IMR-90 (cell line): ENCODE data around the gene KAT2A. TPM values are rescaled to one million over a fixed set of nuclear protein-coding genes. Genes with fewer than 3 reads are reported as not detected.

Experiments
- ATAC-seq: fragments of 200-7000 bp; cut with Tn5 transposase; 2 replicates; pipeline ENCODE4 v1.9.1; 2020; ENCODE audit warnings: low read depth, mild to moderate bottlenecking, moderate library complexity
- BruUV-seq: library from RNA; stranded (reverse); fragments of 400-500 nt; replicated peaks from 2 replicates; lab custom pipeline; 2021; lab: Mats Ljungman, UMichigan
- CTCF ChIA-PET: fragments of 300-600 bp; formaldehyde crosslinking; extraction: SDS; loops from one replicate; lab custom pipeline; 2021; ENCODE audit warnings: antibody characterized with exemption; lab: Yijun Ruan, JAX
- POLR2A ChIA-PET: fragments of 300-600 bp; sonication (Branson Sonifier 250); formaldehyde crosslinking; loops from one replicate; lab custom pipeline; 2022; ENCODE audit warnings: antibody characterized with exemption; ENCODE audit not compliant: unreplicated experiment; lab: Charles Lee
- DNase-seq: peaks from one replicate; pipeline ENCODE4 v3.0.0; 2013
- H2AFZ ChIP-seq: replicated peaks from 2 replicates; pipeline ENCODE3; 2013; ENCODE audit warnings: low read length, mild to moderate bottlenecking; ENCODE audit not compliant: poor library complexity
- H2AK5ac ChIP-seq: 2 replicates; pipeline ENCODE4 v1.6.1; 2013; ENCODE audit warnings: low read depth, low read length, inconsistent platforms
- H2AK9ac ChIP-seq: replicated peaks from 2 replicates; pipeline ENCODE3; 2013; ENCODE audit warnings: mild to moderate bottlenecking, low read depth, low read length, moderate library complexity; ENCODE audit not compliant: poor library complexity
- H2BK120ac ChIP-seq: 2 replicates; pipeline ENCODE4 v1.6.1; 2013; ENCODE audit warnings: low read depth, low read length, inconsistent platforms
- H2BK15ac ChIP-seq: 3 replicates; pipeline ENCODE4 v1.6.1; 2013; ENCODE audit warnings: low read depth, low read length, inconsistent platforms
- H2BK20ac ChIP-seq: 2 replicates; pipeline ENCODE4 v1.6.1; 2013; ENCODE audit warnings: low read depth, mild to moderate bottlenecking, inconsistent platforms, low read length, moderate library complexity
- H2BK5ac ChIP-seq: 2 replicates; pipeline ENCODE4 v1.6.1; 2013; ENCODE audit warnings: mild to moderate bottlenecking, low read depth, low read length, inconsistent platforms; ENCODE audit not compliant: poor library complexity, severe bottlenecking
- H3K14ac ChIP-seq: replicated peaks from 2 replicates; pipeline ENCODE4 v1.6.1; 2013; ENCODE audit warnings: low read depth, low read length, inconsistent platforms
- H3K18ac ChIP-seq: 2 replicates; pipeline ENCODE4 v1.6.1; 2013; ENCODE audit warnings: low read depth, low read length, control low read depth
- H3K23ac ChIP-seq: 2 replicates; pipeline ENCODE4 v1.6.1; 2013; ENCODE audit warnings: low read depth, low read length, inconsistent platforms
- H3K27ac ChIP-seq: 2 replicates; pipeline ENCODE4 v1.5.1; 2013; ENCODE audit warnings: mild to moderate bottlenecking, control low read depth, low read length; ENCODE audit not compliant: insufficient read depth
- H3K27me3 ChIP-seq: 2 replicates; pipeline ENCODE4 v1.6.1; 2013; ENCODE audit warnings: low read length; ENCODE audit not compliant: control insufficient read depth, insufficient read depth
- H3K36me3 ChIP-seq: 2 replicates; pipeline ENCODE4 v1.6.1; 2013; ENCODE audit warnings: low read length, mixed read lengths; ENCODE audit not compliant: control insufficient read depth, insufficient read depth
- H3K4ac ChIP-seq: 2 replicates; pipeline ENCODE4 v1.6.1; 2013; ENCODE audit warnings: low read depth, low read length, inconsistent platforms
- H3K4me1 ChIP-seq: 2 replicates; pipeline ENCODE4 v1.6.1; 2013; ENCODE audit warnings: low read length, mixed read lengths; ENCODE audit not compliant: control insufficient read depth, insufficient read depth
- H3K4me2 ChIP-seq: 2 replicates; pipeline ENCODE4 v1.6.1; 2013; ENCODE audit warnings: low read depth, mild to moderate bottlenecking, control low read depth, low read length, moderate library complexity
- H3K4me3 ChIP-seq: 2 replicates; pipeline ENCODE4 v1.5.1; 2013; ENCODE audit warnings: low read depth, mild to moderate bottlenecking, control low read depth, low read length, moderate library complexity; ENCODE audit not compliant: insufficient read depth
- H3K56ac ChIP-seq: 2 replicates; pipeline ENCODE4 v1.6.1; 2013; ENCODE audit warnings: low read length, inconsistent platforms; ENCODE audit not compliant: insufficient read depth; ENCODE audit errors: extremely low read depth
- H3K79me1 ChIP-seq, 2 experiments: 2 replicates each; pipeline ENCODE4 v1.6.1; 2013; ENCODE audit warnings: low read length in 2 of 2, inconsistent platforms in 1 of 2, low read depth in 1 of 2
- H3K9ac ChIP-seq: 2 replicates; pipeline ENCODE4 v1.6.1; 2013; ENCODE audit warnings: low read depth, low read length, control low read depth
- H3K9me1 ChIP-seq: 2 replicates; pipeline ENCODE4 v1.6.1; 2013; ENCODE audit warnings: low read length, inconsistent platforms; ENCODE audit not compliant: insufficient read depth
- H3K9me3 ChIP-seq: 2 replicates; pipeline ENCODE4 v1.6.1; 2013; ENCODE audit warnings: low read length; ENCODE audit not compliant: control insufficient read depth, insufficient read depth
- H4K20me1 ChIP-seq: 2 replicates; pipeline ENCODE4 v1.6.1; 2013; ENCODE audit warnings: low read length, inconsistent platforms; ENCODE audit not compliant: insufficient read depth
- H4K5ac ChIP-seq: 2 replicates; pipeline ENCODE4 v1.6.1; 2013; ENCODE audit warnings: mild to moderate bottlenecking, low read depth, low read length, control low read depth
- H4K8ac ChIP-seq, 2 experiments: 2 replicates each; pipeline ENCODE4 v1.6.1; 2013; ENCODE audit warnings: low read depth in 2 of 2, low read length in 2 of 2, control low read depth in 1 of 2, inconsistent platforms in 1 of 2
- H4K91ac ChIP-seq: 2 replicates; pipeline ENCODE4 v1.6.1; 2013; ENCODE audit warnings: low read depth, low read length, inconsistent platforms; ENCODE audit not compliant: insufficient read depth
- BHLHE40 ChIP-seq: fragments of 150-350 bp; IDR thresholded peaks from 2 replicates; pipeline ENCODE4 v1.6.1; 2016; ENCODE audit warnings: mild to moderate bottlenecking, low read depth, low read length
- CEBPB ChIP-seq: IDR thresholded peaks from 2 replicates; pipeline ENCODE4 v1.6.1; 2012; ENCODE audit warnings: low read depth, low read length, improper control_type of control experiment
- CHD1 ChIP-seq: IDR thresholded peaks from 2 replicates; pipeline ENCODE4 v1.6.1; 2012; ENCODE audit warnings: low read depth, low read length, improper control_type of control experiment
- CTCF ChIP-seq: conservative IDR thresholded peaks from 2 replicates; pipeline ENCODE4 v1.5.1; 2012; ENCODE audit warnings: mild to moderate bottlenecking, low read depth, low read length, improper control_type of control experiment
- ELK1 ChIP-seq: fragments of 150-350 bp; IDR thresholded peaks from 2 replicates; pipeline ENCODE4 v1.6.1; 2016; ENCODE audit warnings: low read depth, mild to moderate bottlenecking, low read length, moderate library complexity, borderline replicate concordance
- FOS ChIP-seq: fragments of 150-350 bp; IDR thresholded peaks from 2 replicates; pipeline ENCODE4 v1.6.1; 2016; ENCODE audit warnings: low read depth, low read length
- MAFK ChIP-seq: IDR thresholded peaks from 2 replicates; pipeline ENCODE4 v1.6.1; 2012; ENCODE audit warnings: low read depth, low read length, improper control_type of control experiment
- MAZ ChIP-seq: IDR thresholded peaks from 2 replicates; pipeline ENCODE4 v1.6.1; 2012; ENCODE audit warnings: low read depth, mild to moderate bottlenecking, low read length, improper control_type of control experiment, moderate library complexity, borderline replicate concordance
- MXI1 ChIP-seq: IDR thresholded peaks from 2 replicates; pipeline ENCODE4 v1.6.1; 2012; ENCODE audit warnings: low read depth, mild to moderate bottlenecking, low read length, moderate library complexity, borderline replicate concordance
- NFE2L2 ChIP-seq: fragments of 150-350 bp; IDR thresholded peaks from 2 replicates; pipeline ENCODE4 v1.6.1; 2016; ENCODE audit warnings: low read depth, mild to moderate bottlenecking, low read length
- POLR2A ChIP-seq: IDR thresholded peaks from 2 replicates; pipeline ENCODE4 v1.6.1; 2012; ENCODE audit warnings: mild to moderate bottlenecking, low read depth, low read length
- RAD21 ChIP-seq: IDR thresholded peaks from 2 replicates; pipeline ENCODE4 v1.6.1; 2012; ENCODE audit warnings: low read length, improper control_type of control experiment
- RCOR1 ChIP-seq: IDR thresholded peaks from 2 replicates; pipeline ENCODE4 v1.6.1; 2012; ENCODE audit warnings: mild to moderate bottlenecking, low read length, improper control_type of control experiment; ENCODE audit not compliant: insufficient replicate concordance
- RFX5 ChIP-seq: IDR thresholded peaks from 2 replicates; pipeline ENCODE4 v1.8.0; 2012; ENCODE audit warnings: low read depth, mild to moderate bottlenecking, low read length, moderate library complexity
- SMC3 ChIP-seq: fragments of 150-350 bp; IDR thresholded peaks from 2 replicates; pipeline ENCODE4 v1.6.1; 2016; ENCODE audit warnings: low read depth, mild to moderate bottlenecking, antibody characterized with exemption, low read length, moderate library complexity
- WGBS, 2 experiments: methylation state at CpG; one replicate each; pipeline versions ENCODE4 v1.1.5 to v1.1.7; 2013; ENCODE audit warnings: missing lambda C conversion rate in 2 of 2; ENCODE audit not compliant: insufficient read length in 1 of 2; ENCODE audit errors: extremely low coverage in 2 of 2; 5-methylcytosine and 5-hydroxymethylcytosine counted together
- dilution Hi-C: fragments of 300-500 bp; cut with HindIII; formaldehyde crosslinking; loops from one replicate; pipeline ENCODE4 v1.14.3; 2018; ENCODE audit warnings: low sequenced_read_pairs; ENCODE audit not compliant: unreplicated experiment
- in situ Hi-C: fragments of 300-500 bp; cut with MboI; formaldehyde crosslinking; loops from 3 replicates; pipeline ENCODE4 v1.14.3; 2019; ENCODE audit warnings: low sequenced_read_pairs, inconsistent platforms, mixed read lengths
- intact Hi-C: fragments of 100-400 bp; cut with micrococcal nuclease; formaldehyde crosslinking; loops from 2 replicates; pipeline ENCODE4 v1.10.0; 2022
- polyA plus RNA-seq, 3 experiments: library from polyadenylated mRNA; depleted of rRNA; stranded (reverse); fragments of >200 nt; gene quantifications; 2 replicates each; pipeline ENCODE4 v1.2.3, GENCODE V29; 2012; ENCODE audit warnings: low replicate concordance in 1 of 3
- total RNA-seq: library from RNA; depleted of rRNA; stranded (reverse); fragments of >200 nt; gene quantifications from 2 replicates; pipeline ENCODE4 v1.2.3, GENCODE V29; 2012
- TF ChIP-seq, protein P1 (sequence below): fragments of 150-350 bp; IDR thresholded peaks from 2 replicates; pipeline ENCODE4 v1.6.1; 2017; ENCODE audit warnings: mild to moderate bottlenecking, antibody characterized with exemption, low read length, low read depth

KAT2A gene
- total and polyA plus RNA-seq, 2 of the 4 experiments (the other 2 are of a cell fraction), result 6.3 to 28.2 TPM

- Histone ChIP-seq H3K23ac (peak overlapping the region; percentile 84; the same call in 1 of the 2 replicates), H3K36me3 (peaks cover 34% of the 10 kb centered on the region), H3K18ac (no peak overlapping the region), H3K27me3 (no peaks in the 10 kb centered on the region), H3K4me2 (peak overlapping the region; percentile 19; the same call in 1 of the 2 replicates), H4K5ac (no peak overlapping the region), H3K9me1 (peaks cover 52% of the 10 kb centered on the region), H3K9me3 (no peaks in the 10 kb centered on the region), H3K14ac (peak overlapping the region; percentile 16; the same call in 1 of the 2 replicates), H2BK120ac (no peak overlapping the region), H4K91ac (no peak overlapping the region), H3K79me1 (peaks cover 49 to 90% of the 10 kb centered on the region in 2 experiments), H3K27ac (peak overlapping the region; percentile 49; the same call in 1 of the 2 replicates), H3K4me1 (peaks cover 27% of the 10 kb centered on the region), H2AK9ac (no peak overlapping the region), H2BK15ac (no peak overlapping the region), H3K9ac (no peak overlapping the region), H4K20me1 (peaks cover 65% of the 10 kb centered on the region), H3K4ac (no peak overlapping the region; the same call in 1 of the 2 replicates), H2BK20ac (no peak overlapping the region), H2BK5ac (peak overlapping the region; percentile 37), H2AK5ac (no peak overlapping the region), H2AFZ (no peak overlapping the region), H3K56ac (no peak overlapping the region), H4K8ac (no peak overlapping the region), H3K4me3 (no peak overlapping the region)
- ATAC-seq (no peak), DNase-seq (peak; percentile 28)
- TF ChIP-seq CTCF, result no peak
- no peak for TF ChIP-seq MAZ
- no peak for TF ChIP-seq FOS
- no peak for TF ChIP-seq BHLHE40
- no peak for TF ChIP-seq RCOR1
- no peak for TF ChIP-seq NFE2L2
- no peak for TF ChIP-seq ELK1
- TF ChIP-seq CHD1, result no peak
- no peak for TF ChIP-seq MAFK
- TF ChIP-seq RAD21, result no peak
- TF ChIP-seq SMC3, result no peak
- no peak for TF ChIP-seq MXI1
- no peak for TF ChIP-seq POLR2A
- no peak for TF ChIP-seq CEBPB
- TF ChIP-seq RFX5, result no peak
- TF ChIP-seq, protein P1, sequence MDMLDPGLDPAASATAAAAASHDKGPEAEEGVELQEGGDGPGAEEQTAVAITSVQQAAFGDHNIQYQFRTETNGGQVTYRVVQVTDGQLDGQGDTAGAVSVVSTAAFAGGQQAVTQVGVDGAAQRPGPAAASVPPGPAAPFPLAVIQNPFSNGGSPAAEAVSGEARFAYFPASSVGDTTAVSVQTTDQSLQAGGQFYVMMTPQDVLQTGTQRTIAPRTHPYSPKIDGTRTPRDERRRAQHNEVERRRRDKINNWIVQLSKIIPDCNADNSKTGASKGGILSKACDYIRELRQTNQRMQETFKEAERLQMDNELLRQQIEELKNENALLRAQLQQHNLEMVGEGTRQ, result no peak
- CTCF ChIA-PET, result interaction anchor here (0.8 to 0.9 kb wide), 2 partner anchors 49 to 395 kb away, joined by 3 to 4 read pairs; partner anchors contain the start of gene KCNH4
- intact Hi-C loops (loop anchor here (10.0 kb wide), 1 partner anchor 393 kb away; no protein-coding TSS in a partner anchor), dilution Hi-C loops (no loop called here), in situ Hi-C loops (no loop called here)
- POLR2A ChIA-PET, result no interaction called here
- WGBS, 2 experiments, result no CpG with 5 or more reads among the region's 4 CpGs
- no TSS peak for BruUV-seq
Observed at GRCh38 chr17:42131981-42132432, 10.8 kb upstream of the KAT2A start.
